GM21576 (cell line): Measurements from ENCODE around the gene HAUS8.
A peak's percentile ranks its signal among the peaks of the same experiment; 100 is the strongest.
"Not testable (repeated sequence)": the region's sequence is repeated elsewhere in the genome, so short reads cannot be mapped to it uniquely, and the experiment has no call there.

Source experiments
- ATAC-seq: cut with Tn5 transposase; IDR thresholded peaks from one replicate; pipeline ENCODE4 v1.9.1; 2021; ENCODE audit warnings: mild to moderate bottlenecking, moderate library complexity; ENCODE audit not compliant: unreplicated experiment

HAUS8 gene

GRCh38 chr19:17103177-17103576 lies 27.9 kb upstream of the HAUS8 start:
- no peak for ATAC-seq

- ATAC-seq, result no peak
Measured at GRCh38 chr19:17101686-17102628, 26.7 kb upstream of the HAUS8 start.

GRCh38 chr19:17098326-17098725 lies 23.1 kb upstream of the HAUS8 start:
- no peak for ATAC-seq

GRCh38 chr19:17097593-17098126 lies 22.4 kb upstream of the HAUS8 start:
- no peak for ATAC-seq

- no peak for ATAC-seq
Measured at GRCh38 chr19:17095141-17095919, 20.1 kb upstream of the HAUS8 start.

GRCh38 chr19:17094694-17095093 lies 19.4 kb upstream of the HAUS8 start:
- ATAC-seq, result not testable (repeated sequence)

GRCh38 chr19:17092696-17093095 lies 17.4 kb upstream of the HAUS8 start:
- ATAC-seq, result no peak

GRCh38 chr19:17091758-17092333 lies 16.6 kb upstream of the HAUS8 start:
- no peak for ATAC-seq

GRCh38 chr19:17090583-17090982 lies 15.3 kb upstream of the HAUS8 start:
- no peak for ATAC-seq

- no peak for ATAC-seq
Measured at GRCh38 chr19:17088552-17088951, 13.3 kb upstream of the HAUS8 start.

- ATAC-seq, result no peak
Measured at GRCh38 chr19:17086834-17087233, 11.6 kb upstream of the HAUS8 start.

GRCh38 chr19:17086120-17086519 lies 10.9 kb upstream of the HAUS8 start:
- no peak for ATAC-seq

GRCh38 chr19:17081672-17082630 lies 6.7 kb upstream of the HAUS8 start:
- no peak for ATAC-seq

- ATAC-seq, result no peak
Measured at GRCh38 chr19:17080440-17080801, 5.2 kb upstream of the HAUS8 start.

- peak; percentile 30 for ATAC-seq
Measured at GRCh38 chr19:17079710-17080439, 4.6 kb upstream of the HAUS8 start.

GRCh38 chr19:17078920-17079709 lies 3.9 kb upstream of the HAUS8 start:
- ATAC-seq, result no peak

- ATAC-seq, result no peak
Measured at GRCh38 chr19:17078036-17078919, 3.0 kb upstream of the HAUS8 start.
